ENCODE data around the gene C19orf67.
"Not testable (repeated sequence)": the region's sequence is repeated elsewhere in the genome, so short reads cannot be mapped to it uniquely, and the experiment has no call there.

The C19orf67 gene

GRCh38 chr19:14048443-14049153 lies 37.0 kb downstream of the C19orf67 start:
- H3K9me3 ChIP-seq (ENCODE audit: control insufficient read depth, low read length), result no peaks in the 10 kb centered on the region
- H3K36me3 ChIP-seq (ENCODE audit: control insufficient read depth, insufficient read depth, low read length), result no peaks in the 10 kb centered on the region
- H3K9ac ChIP-seq (ENCODE audit: low read length), result no peak overlapping the region
- no peaks in the 10 kb centered on the region for H3K4me1 ChIP-seq (ENCODE audit: control insufficient read depth, insufficient read depth, low read length)
- H3K27me3 ChIP-seq (ENCODE audit: control insufficient read depth, insufficient read depth, low read length), result no peaks in the 10 kb centered on the region
- no peak overlapping the region for H3K4me3 ChIP-seq (ENCODE audit: low read length)

- not testable (repeated sequence) for H3K4me3 ChIP-seq (ENCODE audit: low read length); H3K4me1 ChIP-seq (ENCODE audit: control insufficient read depth, insufficient read depth, low read length); H3K9me3 ChIP-seq (ENCODE audit: control insufficient read depth, low read length); H3K9ac ChIP-seq (ENCODE audit: low read length); H3K36me3 ChIP-seq (ENCODE audit: control insufficient read depth, insufficient read depth, low read length); H3K27me3 ChIP-seq (ENCODE audit: control insufficient read depth, insufficient read depth, low read length)
These were observed 37.7 kb downstream of the C19orf67 start for GRCh38 chr19:14047866-14048265.

GRCh38 chr19:14042659-14043608 lies 42.6 kb downstream of the C19orf67 start:
- not testable (repeated sequence) for H3K9me3 ChIP-seq (ENCODE audit: control insufficient read depth, low read length); H3K9ac ChIP-seq (ENCODE audit: low read length); H3K4me3 ChIP-seq (ENCODE audit: low read length); H3K27me3 ChIP-seq (ENCODE audit: control insufficient read depth, insufficient read depth, low read length); H3K4me1 ChIP-seq (ENCODE audit: control insufficient read depth, insufficient read depth, low read length); H3K36me3 ChIP-seq (ENCODE audit: control insufficient read depth, insufficient read depth, low read length)

GRCh38 chr19:14039181-14039580 lies 46.4 kb downstream of the C19orf67 start:
- H3K27me3 ChIP-seq (ENCODE audit: control insufficient read depth, insufficient read depth, low read length), result no peaks in the 10 kb centered on the region
- H3K9ac ChIP-seq (ENCODE audit: low read length), result no peak overlapping the region
- no peaks in the 10 kb centered on the region for H3K4me1 ChIP-seq (ENCODE audit: control insufficient read depth, insufficient read depth, low read length)
- no peak overlapping the region for H3K4me3 ChIP-seq (ENCODE audit: low read length)
- no peaks in the 10 kb centered on the region for H3K36me3 ChIP-seq (ENCODE audit: control insufficient read depth, insufficient read depth, low read length)
- no peaks in the 10 kb centered on the region for H3K9me3 ChIP-seq (ENCODE audit: control insufficient read depth, low read length)

- peaks cover 6% of the 10 kb centered on the region for H3K27me3 ChIP-seq (ENCODE audit: control insufficient read depth, insufficient read depth, low read length)
- H3K36me3 ChIP-seq (ENCODE audit: control insufficient read depth, insufficient read depth, low read length), result no peaks in the 10 kb centered on the region
- H3K4me3 ChIP-seq (ENCODE audit: low read length), result no peak overlapping the region
- no peak overlapping the region for H3K9ac ChIP-seq (ENCODE audit: low read length)
- peaks cover 4% of the 10 kb centered on the region for H3K4me1 ChIP-seq (ENCODE audit: control insufficient read depth, insufficient read depth, low read length)
- H3K9me3 ChIP-seq (ENCODE audit: control insufficient read depth, low read length), result no peaks in the 10 kb centered on the region
These were observed 49.9 kb downstream of the C19orf67 start for GRCh38 chr19:14035706-14036105.

- H3K4me3 ChIP-seq (ENCODE audit: low read length); H3K36me3 ChIP-seq (ENCODE audit: control insufficient read depth, insufficient read depth, low read length); H3K4me1 ChIP-seq (ENCODE audit: control insufficient read depth, insufficient read depth, low read length); H3K9ac ChIP-seq (ENCODE audit: low read length); H3K27me3 ChIP-seq (ENCODE audit: control insufficient read depth, insufficient read depth, low read length); H3K9me3 ChIP-seq (ENCODE audit: control insufficient read depth, low read length): not testable (repeated sequence)
These were observed 50.4 kb downstream of the C19orf67 start for GRCh38 chr19:14035159-14035558.

GRCh38 chr19:14033946-14034345 lies 51.6 kb downstream of the C19orf67 start:
- Histone ChIP-seq H3K27me3 (ENCODE audit: control insufficient read depth, insufficient read depth, low read length) (peaks cover 6% of the 10 kb centered on the region), H3K4me1 (ENCODE audit: control insufficient read depth, insufficient read depth, low read length) (peaks cover 4% of the 10 kb centered on the region), H3K9me3 (ENCODE audit: control insufficient read depth, low read length) (no peaks in the 10 kb centered on the region), H3K9ac (ENCODE audit: low read length) (no peak overlapping the region), H3K36me3 (ENCODE audit: control insufficient read depth, insufficient read depth, low read length) (no peaks in the 10 kb centered on the region), H3K4me3 (ENCODE audit: low read length) (no peak overlapping the region)

- H3K4me1 ChIP-seq (ENCODE audit: control insufficient read depth, insufficient read depth, low read length), result peaks cover 9% of the 10 kb centered on the region
- H3K4me3 ChIP-seq (ENCODE audit: low read length), result peak within 1 kb of the TSS; percentile 67
- peak within 1 kb of the TSS; percentile 79 for H3K9ac ChIP-seq (ENCODE audit: low read length)
- H3K9me3 ChIP-seq (ENCODE audit: control insufficient read depth, low read length), result no peaks in the 10 kb centered on the region
- peaks cover 6% of the 10 kb centered on the region for H3K27me3 ChIP-seq (ENCODE audit: control insufficient read depth, insufficient read depth, low read length)
- no peaks in the 10 kb centered on the region for H3K36me3 ChIP-seq (ENCODE audit: control insufficient read depth, insufficient read depth, low read length)
These were observed 53.7 kb downstream of the C19orf67 start, which contains the start of gene IL27RA for GRCh38 chr19:14031719-14032480. TSS of gene IL27RA (plus strand) at chr19:14031762. CDS start at chr19:14031873, 111 bp downstream.

Measured in mucosa of stomach (tissue), 1 donor.